Upper lobe of left lung (tissue), 6 donors: ENCODE measurements around the gene PITX1. TPM values are rescaled to one million over a fixed set of nuclear protein-coding genes. Genes with fewer than 3 reads are reported as not detected.

Source experiments
- ATAC-seq, 2 donors: fragments of 200-7000 bp; cut with Tn5 transposase; one replicate each; pipeline ENCODE4 v1.9.1; 2022; ENCODE audit warnings: mild to moderate bottlenecking in 2 of 2, moderate library complexity in 2 of 2; ENCODE audit not compliant: low FRiP score in 2 of 2
- DNase-seq, 2 donors: peaks; one replicate each; pipeline ENCODE4 v3.0.0-alpha.2; 2019 to 2020
- H3K27ac ChIP-seq, 4 donors: fragments of 200-600 bp; sonication (generic); one replicate each; pipeline ENCODE4 v1.5.1; 2016 to 2019
- H3K27me3 ChIP-seq, 4 donors: fragments of 200-600 bp; sonication (generic); one replicate each; pipeline ENCODE4 v1.5.1; 2017 to 2019
- H3K36me3 ChIP-seq, 4 donors: fragments of 200-600 bp; sonication (generic); one replicate each; pipeline ENCODE4 v1.5.1; 2016 to 2019
- H3K4me1 ChIP-seq, 4 donors: fragments of 200-600 bp; sonication (generic); one replicate each; pipeline ENCODE4 v1.5.1; 2018 to 2019
- H3K4me3 ChIP-seq, 4 donors: fragments of 200-600 bp; sonication (generic); one replicate each; pipeline ENCODE4 v1.5.1; 2017 to 2019; ENCODE audit warnings: mild to moderate bottlenecking in 2 of 4, moderate library complexity in 1 of 4
- H3K9me3 ChIP-seq, 4 donors: fragments of 200-600 bp; sonication (generic); one replicate each; pipeline ENCODE4 v1.5.1; 2018 to 2019
- CTCF ChIP-seq, 6 experiments: fragments of 450-650 bp in 4 of 6; fragments of 200-600 bp in 2 of 6; sonication (generic) in 2 of 6; IDR thresholded peaks; one replicate each; pipeline ENCODE4 v1.5.1; 2016 to 2019; ENCODE audit warnings: antibody characterized with exemption in 6 of 6
- EP300 ChIP-seq, 4 donors: sonication (generic); formaldehyde crosslinking; IDR thresholded peaks; one replicate each; pipeline ENCODE4 v1.5.1; 2017; ENCODE audit warnings: antibody characterized with exemption in 4 of 4, control low read depth in 2 of 4
- POLR2A ChIP-seq, 4 donors: fragments of 450-650 bp; IDR thresholded peaks; one replicate each; pipeline ENCODE4 v1.5.1; 2016 to 2017; ENCODE audit warnings: antibody characterized with exemption in 4 of 4, mild to moderate bottlenecking in 2 of 4
- POLR2AphosphoS5 ChIP-seq, 2 donors: sonication (generic); formaldehyde crosslinking; IDR thresholded peaks; one replicate each; pipeline ENCODE4 v1.5.1; 2017; ENCODE audit warnings: antibody characterized with exemption in 2 of 2
- WGBS, 2 donors: methylation state at CpG; one replicate each; pipeline ENCODE4 v1.1.5; 2017 to 2018; 5-methylcytosine and 5-hydroxymethylcytosine counted together
- total RNA-seq, 6 donors: library from RNA; depleted of rRNA in 4 of 6; stranded (reverse); fragments of >200 nt in 4 of 6; gene quantifications; one replicate each; pipeline versions ENCODE4 v1.1.0 to v1.2.1, GENCODE V29; 2016 to 2021
- donor health status: DM: no; HTN: no; CAD: no; lungs with moderate emphysema.
- donor health status: DM: no; HTN: yes; CAD: no; lungs with severe emphysema.

Gene PITX1
- total RNA-seq, 6 donors from 2014 or later: 0.23 to 11.0 (median 1.0) TPM; not detected in 2

- no peak for ATAC-seq
- Histone ChIP-seq H3K36me3 (no peaks in the 10 kb centered on the region), H3K9me3 (no peaks in the 10 kb centered on the region), H3K4me1 (peaks cover 0 to 2% (median under 1%) of the 10 kb centered on the region in 4 donors), H3K27me3 (no peaks in the 10 kb centered on the region), H3K4me3 (no peak overlapping the region), H3K27ac (no peak overlapping the region)
- DNase-seq: no peak
- WGBS, 2 donors: 89 to 91% methylated on average over 10 to 12 of the region's 13 CpGs
- no peak for TF ChIP-seq EP300 (IDR thresholded peaks at IDR 0.05)
- TF ChIP-seq POLR2AphosphoS5 (IDR thresholded peaks at IDR 0.05): no peak
- TF ChIP-seq POLR2A (IDR thresholded peaks at IDR 0.05): no peak
- no peak for TF ChIP-seq CTCF (IDR thresholded peaks at IDR 0.05)
Observed at GRCh38 chr5:135008981-135009735, 24.9 kb downstream of the PITX1 start.

GRCh38 chr5:135008556-135008955 is 25.5 kb downstream of the PITX1 start:
- no peak overlapping the region for H3K27ac ChIP-seq
- no peaks in the 10 kb centered on the region for H3K36me3 ChIP-seq
- H3K27me3 ChIP-seq: no peaks in the 10 kb centered on the region
- no peaks in the 10 kb centered on the region for H3K9me3 ChIP-seq
- no peaks in the 10 kb centered on the region for H3K4me1 ChIP-seq
- H3K4me3 ChIP-seq: no peak overlapping the region
- WGBS, 2 donors: 91 to 95% methylated on average over 6 to 8 of the region's 8 CpGs
- no peak for TF ChIP-seq CTCF (IDR thresholded peaks at IDR 0.05)
- no peak for TF ChIP-seq EP300 (IDR thresholded peaks at IDR 0.05)
- TF ChIP-seq POLR2AphosphoS5 (IDR thresholded peaks at IDR 0.05): no peak
- TF ChIP-seq POLR2A (IDR thresholded peaks at IDR 0.05): no peak
- ATAC-seq: no peak
- DNase-seq: peak in 1 of 2 donors; percentile 11

DNA sequence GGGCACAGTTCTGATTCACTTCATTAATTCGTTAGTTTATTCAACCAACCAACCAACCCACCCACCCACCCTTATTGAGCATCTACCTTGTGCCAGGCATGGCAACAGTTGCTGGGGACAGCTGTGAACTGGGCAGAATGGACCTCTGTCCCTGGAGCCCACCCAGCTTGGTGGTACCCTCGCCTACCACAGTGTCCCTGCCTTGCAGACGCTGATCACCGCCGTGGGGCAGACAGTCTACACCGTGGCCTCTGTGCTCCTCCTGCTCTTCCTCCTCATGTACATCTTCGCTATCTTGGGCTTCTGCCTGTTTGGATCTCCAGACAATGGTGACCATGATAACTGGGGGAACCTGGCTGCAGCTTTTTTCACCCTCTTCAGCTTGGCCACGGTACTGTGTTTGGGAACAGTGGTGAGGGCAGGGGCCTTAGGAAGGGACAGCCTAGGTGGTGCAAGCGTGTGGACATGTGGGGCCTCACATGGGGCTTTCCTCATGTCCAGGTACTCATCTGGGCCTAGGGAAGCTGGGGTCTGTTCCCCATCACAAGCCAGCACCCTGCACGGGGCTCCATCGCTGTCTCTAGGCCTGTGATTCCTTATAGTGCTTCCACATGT is 26.2 kb downstream of the PITX1 start:
- H3K27me3 ChIP-seq: no peaks in the 10 kb centered on the region
- WGBS, 2 donors: 83 to 86% methylated on average over 10 to 11 of the region's 11 CpGs
- H3K9me3 ChIP-seq: no peaks in the 10 kb centered on the region
- no peak for TF ChIP-seq EP300 (IDR thresholded peaks at IDR 0.05)
- no peak for TF ChIP-seq POLR2AphosphoS5 (IDR thresholded peaks at IDR 0.05)
- no peak for TF ChIP-seq POLR2A (IDR thresholded peaks at IDR 0.05)
- no peak for TF ChIP-seq CTCF (IDR thresholded peaks at IDR 0.05)
- ATAC-seq: no peak
- H3K4me3 ChIP-seq: no peak overlapping the region
- no peaks in the 10 kb centered on the region for H3K4me1 ChIP-seq
- DNase-seq: peak in 1 of 2 donors; percentile 15
- no peak overlapping the region for H3K27ac ChIP-seq
- no peaks in the 10 kb centered on the region for H3K36me3 ChIP-seq

DNA sequence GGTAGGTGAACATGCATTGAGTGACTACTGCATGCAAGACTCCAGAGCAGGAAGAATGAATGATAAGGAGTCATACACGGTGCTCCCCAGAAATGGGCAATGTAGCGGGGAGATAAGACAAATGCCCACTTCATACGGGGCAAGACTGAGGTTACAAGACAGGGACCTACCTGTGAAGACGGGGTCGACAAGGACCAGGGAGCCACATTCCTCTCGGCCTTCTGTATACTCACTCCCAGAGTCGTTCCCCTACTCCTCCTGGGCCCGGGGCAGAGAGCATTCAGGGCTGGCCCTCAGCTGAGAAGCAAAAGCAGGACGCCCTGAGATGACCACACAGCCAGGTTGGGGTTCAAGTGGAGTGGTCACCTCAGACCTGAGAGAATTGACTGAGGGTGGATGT is 26.7 kb downstream of the PITX1 start:
- TF ChIP-seq EP300 (IDR thresholded peaks at IDR 0.05): no peak
- no peak for TF ChIP-seq POLR2A (IDR thresholded peaks at IDR 0.05)
- no peak for TF ChIP-seq CTCF (IDR thresholded peaks at IDR 0.05)
- TF ChIP-seq POLR2AphosphoS5 (IDR thresholded peaks at IDR 0.05): no peak
- 92 to 93% methylated on average over 7 to 9 of the region's 9 CpGs for WGBS, 2 donors
- no peak for ATAC-seq
- Histone ChIP-seq H3K4me1 (no peaks in the 10 kb centered on the region), H3K4me3 (no peak overlapping the region), H3K36me3 (no peaks in the 10 kb centered on the region), H3K27ac (no peak overlapping the region), H3K27me3 (no peaks in the 10 kb centered on the region), H3K9me3 (no peaks in the 10 kb centered on the region)
- DNase-seq: no peak
